ENCODE measurements around the gene NCR3LG1.

Gene NCR3LG1

DNA sequence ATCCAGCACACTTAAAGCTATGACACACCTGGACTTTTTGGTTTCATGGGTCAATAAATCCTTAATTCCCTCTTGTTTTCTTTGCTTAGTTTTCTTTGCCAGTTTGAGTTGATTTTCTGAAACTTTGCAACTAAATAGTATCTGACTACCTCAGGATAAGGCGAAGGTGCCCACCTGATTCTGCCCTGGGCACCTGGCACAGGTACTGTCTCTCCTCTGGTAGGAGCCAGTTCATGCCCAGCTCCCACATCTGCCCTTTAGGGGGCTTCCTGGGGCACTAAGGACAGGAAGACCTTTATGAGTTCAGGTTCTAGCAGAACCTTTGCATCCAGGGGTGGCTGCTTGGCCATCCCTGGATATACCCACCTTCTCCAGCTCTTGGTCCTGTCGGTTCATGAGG is 56.4 kb downstream of the NCR3LG1 start:
- H3K36me3 Mint-ChIP-seq (ENCODE audit: low read depth) = no peaks in the 10 kb centered on the region
- peaks cover 13% of the 10 kb centered on the region for H3K27me3 Mint-ChIP-seq (ENCODE audit: low read depth)
- no peak overlapping the region for H3K4me3 Mint-ChIP-seq
- H3K9me3 Mint-ChIP-seq = no peaks in the 10 kb centered on the region
- no peak overlapping the region for H3K27ac Mint-ChIP-seq
- TF ChIP-seq, protein P1, sequence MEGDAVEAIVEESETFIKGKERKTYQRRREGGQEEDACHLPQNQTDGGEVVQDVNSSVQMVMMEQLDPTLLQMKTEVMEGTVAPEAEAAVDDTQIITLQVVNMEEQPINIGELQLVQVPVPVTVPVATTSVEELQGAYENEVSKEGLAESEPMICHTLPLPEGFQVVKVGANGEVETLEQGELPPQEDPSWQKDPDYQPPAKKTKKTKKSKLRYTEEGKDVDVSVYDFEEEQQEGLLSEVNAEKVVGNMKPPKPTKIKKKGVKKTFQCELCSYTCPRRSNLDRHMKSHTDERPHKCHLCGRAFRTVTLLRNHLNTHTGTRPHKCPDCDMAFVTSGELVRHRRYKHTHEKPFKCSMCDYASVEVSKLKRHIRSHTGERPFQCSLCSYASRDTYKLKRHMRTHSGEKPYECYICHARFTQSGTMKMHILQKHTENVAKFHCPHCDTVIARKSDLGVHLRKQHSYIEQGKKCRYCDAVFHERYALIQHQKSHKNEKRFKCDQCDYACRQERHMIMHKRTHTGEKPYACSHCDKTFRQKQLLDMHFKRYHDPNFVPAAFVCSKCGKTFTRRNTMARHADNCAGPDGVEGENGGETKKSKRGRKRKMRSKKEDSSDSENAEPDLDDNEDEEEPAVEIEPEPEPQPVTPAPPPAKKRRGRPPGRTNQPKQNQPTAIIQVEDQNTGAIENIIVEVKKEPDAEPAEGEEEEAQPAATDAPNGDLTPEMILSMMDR (IDR thresholded peaks at IDR 0.05; ENCODE audit: unreplicated experiment in 3 of 3) = no peak
- peaks cover 8% of the 10 kb centered on the region for H3K4me1 Mint-ChIP-seq

DNA sequence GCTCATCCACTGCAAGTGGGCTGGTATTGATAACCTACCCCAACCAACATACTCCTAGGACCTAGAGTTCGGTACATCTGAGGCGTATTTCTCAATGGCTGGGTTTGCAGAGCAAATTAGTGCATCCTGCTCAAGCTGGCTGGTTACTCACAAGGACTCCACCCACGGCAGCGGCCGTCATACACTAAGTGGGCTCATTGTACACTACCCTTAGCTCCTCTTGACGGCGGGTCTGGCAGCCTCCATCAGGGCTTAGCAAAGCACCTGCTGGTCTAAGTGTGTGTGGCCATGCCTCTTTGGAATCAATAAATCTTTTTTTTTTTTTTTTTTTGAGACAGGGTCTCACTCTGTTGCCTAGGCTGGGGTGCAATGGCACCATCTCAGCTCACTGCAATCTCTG is 57.0 kb downstream of the NCR3LG1 start:
- Mint-ChIP-seq H3K27ac (no peak overlapping the region), H3K4me3 (no peak overlapping the region), H3K9me3 (no peaks in the 10 kb centered on the region), H3K27me3 (ENCODE audit: low read depth) (peaks cover 17% of the 10 kb centered on the region), H3K36me3 (ENCODE audit: low read depth) (no peaks in the 10 kb centered on the region), H3K4me1 (peaks cover 8% of the 10 kb centered on the region)
- TF ChIP-seq, protein P1 (IDR thresholded peaks at IDR 0.05; ENCODE audit: unreplicated experiment in 3 of 3) = no peak

DNA sequence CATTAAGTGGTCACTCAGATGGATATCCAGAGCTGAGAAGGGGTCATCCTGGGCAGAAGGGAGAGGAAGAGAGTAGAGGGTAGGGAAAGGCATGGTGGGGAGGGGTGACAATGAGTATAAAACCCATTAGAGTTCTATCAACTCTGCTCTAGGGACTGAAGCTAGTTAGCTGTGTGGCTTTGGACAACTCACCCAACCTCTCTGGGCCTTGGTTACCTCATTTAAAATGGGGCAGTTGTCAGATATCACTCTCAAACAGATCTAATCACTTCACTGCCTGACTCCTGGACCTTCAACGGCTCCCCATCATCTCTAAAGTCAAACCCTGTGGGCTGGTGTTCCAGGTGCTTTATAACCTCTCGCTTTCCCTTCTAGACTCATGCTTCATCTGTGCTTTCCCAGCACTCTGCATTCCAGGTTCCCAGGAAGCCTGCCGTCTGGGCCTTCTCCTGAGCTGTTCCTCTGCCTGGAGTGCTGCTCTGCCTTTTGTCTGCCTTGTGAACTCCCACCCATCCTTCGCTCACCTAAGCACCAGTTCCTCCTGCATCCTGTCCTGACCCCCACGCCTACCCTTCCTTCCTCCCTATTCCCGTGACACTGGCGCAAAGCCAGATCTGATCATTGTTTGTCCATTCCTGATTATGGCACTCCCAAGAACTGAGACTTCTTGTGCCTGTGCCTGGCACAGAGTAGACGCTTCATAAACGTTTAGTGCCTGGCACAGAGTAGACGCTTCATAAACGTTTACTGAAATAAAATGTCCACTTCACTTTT is 59.2 kb downstream of the NCR3LG1 start:
- Mint-ChIP-seq H3K27me3 (ENCODE audit: low read depth) (peaks cover 14% of the 10 kb centered on the region), H3K4me3 (no peak overlapping the region), H3K27ac (no peak overlapping the region), H3K36me3 (ENCODE audit: low read depth) (no peaks in the 10 kb centered on the region), H3K9me3 (no peaks in the 10 kb centered on the region), H3K4me1 (peaks cover 3% of the 10 kb centered on the region)
- TF ChIP-seq, protein P1 (IDR thresholded peaks at IDR 0.05; ENCODE audit: unreplicated experiment in 3 of 3) = no peak

DNA sequence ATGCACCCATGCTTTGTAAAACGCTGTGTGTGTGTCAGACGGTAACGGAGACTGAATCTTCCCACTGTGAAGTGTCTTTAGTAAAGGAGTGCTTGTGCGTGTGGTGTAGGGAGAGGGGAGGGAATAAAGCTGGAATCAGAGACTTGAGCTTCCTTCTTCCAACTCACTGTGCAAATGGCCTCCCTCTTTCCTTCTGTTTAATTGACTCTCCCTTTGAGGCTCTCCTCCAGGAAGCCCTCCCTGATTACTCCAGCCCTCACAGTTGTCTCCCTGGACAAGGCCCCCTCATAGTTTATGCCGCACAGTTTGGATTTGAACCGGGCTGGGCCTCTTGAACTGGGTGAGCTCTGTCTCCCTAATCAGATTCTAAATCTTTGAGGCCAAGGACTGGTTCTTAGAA is 59.8 kb downstream of the NCR3LG1 start:
- no peaks in the 10 kb centered on the region for H3K9me3 Mint-ChIP-seq
- H3K4me3 Mint-ChIP-seq = no peak overlapping the region
- peaks cover 12% of the 10 kb centered on the region for H3K27me3 Mint-ChIP-seq (ENCODE audit: low read depth)
- no peak overlapping the region for H3K27ac Mint-ChIP-seq
- no peaks in the 10 kb centered on the region for H3K4me1 Mint-ChIP-seq
- TF ChIP-seq, protein P1 (IDR thresholded peaks at IDR 0.05; ENCODE audit: unreplicated experiment in 3 of 3) = no peak
- no peaks in the 10 kb centered on the region for H3K36me3 Mint-ChIP-seq (ENCODE audit: low read depth)

DNA sequence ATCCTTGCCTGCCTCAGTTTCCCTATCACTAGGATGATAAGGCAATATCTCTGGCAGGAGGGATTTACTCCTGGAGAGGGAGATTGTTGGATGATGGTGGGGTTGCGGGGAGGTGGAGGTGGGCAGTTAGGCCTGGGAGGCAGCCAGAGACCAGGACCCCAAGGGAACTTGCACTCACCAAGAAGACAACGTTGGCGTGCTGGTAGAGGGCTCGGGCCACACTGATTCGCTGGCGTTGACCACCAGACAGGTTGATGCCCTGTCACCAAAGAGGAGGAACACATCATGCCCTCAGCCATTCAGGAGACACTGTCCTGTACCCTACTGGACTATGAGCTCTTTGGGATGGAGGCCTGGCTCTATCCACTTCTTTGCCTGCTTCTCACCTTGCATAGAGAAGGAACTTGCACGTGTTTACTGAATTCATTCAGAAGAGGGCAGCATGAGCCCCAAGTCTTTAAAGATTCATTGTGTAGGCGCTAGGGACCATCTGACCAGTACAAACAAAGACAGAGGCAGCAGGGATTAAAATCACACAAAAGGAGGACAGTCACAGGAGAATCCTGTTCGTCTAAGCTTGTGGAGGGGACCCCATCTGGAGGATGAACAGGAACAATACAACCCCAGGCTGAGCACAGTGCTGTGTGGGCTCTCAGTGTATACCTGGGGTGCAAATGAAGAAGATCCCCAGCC is 61.0 kb downstream of the NCR3LG1 start:
- H3K27ac Mint-ChIP-seq = no peak overlapping the region
- no peaks in the 10 kb centered on the region for H3K4me1 Mint-ChIP-seq
- H3K27me3 Mint-ChIP-seq (ENCODE audit: low read depth) = peaks cover 13% of the 10 kb centered on the region
- H3K9me3 Mint-ChIP-seq = no peaks in the 10 kb centered on the region
- no peak overlapping the region for H3K4me3 Mint-ChIP-seq
- H3K36me3 Mint-ChIP-seq (ENCODE audit: low read depth) = no peaks in the 10 kb centered on the region
- TF ChIP-seq, protein P1 (IDR thresholded peaks at IDR 0.05; ENCODE audit: unreplicated experiment in 3 of 3) = no peak

All from nephron (organoid).